ENCODE data around the gene PRCD.
"Not testable (repeated sequence)": the region's sequence is repeated elsewhere in the genome, so short reads cannot be mapped to it uniquely, and the experiment has no call there.

Gene PRCD

GRCh38 chr17:76506408-76507345 is 33.2 kb upstream of the PRCD start:
- DNase-seq: peak; percentile 52

DNA sequence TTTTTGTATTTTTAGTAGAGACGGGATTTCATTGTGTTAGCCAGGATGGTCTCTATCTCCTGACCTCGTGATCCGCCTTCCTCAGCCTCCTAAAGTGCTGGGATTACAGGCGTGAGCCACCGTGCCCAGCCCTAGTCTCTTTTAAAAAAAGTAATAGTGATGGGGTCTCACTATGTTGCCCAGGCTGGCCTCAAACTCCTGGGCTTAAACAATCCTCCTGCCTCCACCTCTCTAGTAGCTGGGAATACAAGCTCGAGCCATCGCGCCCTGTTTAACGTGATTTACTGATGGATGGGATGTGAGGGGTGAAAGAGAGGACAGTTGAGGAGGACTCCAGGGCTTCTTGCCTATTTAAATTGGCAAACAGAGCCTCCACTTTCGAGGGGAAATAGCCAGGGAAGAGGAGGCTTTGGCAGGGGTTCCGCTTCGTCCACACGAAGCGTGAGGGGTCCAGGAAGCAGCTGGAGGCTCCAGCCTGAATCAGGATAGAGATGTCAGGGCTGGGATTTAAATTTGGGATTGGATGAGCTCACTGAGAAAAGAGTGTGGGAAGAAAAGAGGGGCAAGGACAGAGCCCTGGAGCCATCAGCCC is 31.3 kb upstream of the PRCD start:
- DNase-seq: not testable (repeated sequence)

DNA sequence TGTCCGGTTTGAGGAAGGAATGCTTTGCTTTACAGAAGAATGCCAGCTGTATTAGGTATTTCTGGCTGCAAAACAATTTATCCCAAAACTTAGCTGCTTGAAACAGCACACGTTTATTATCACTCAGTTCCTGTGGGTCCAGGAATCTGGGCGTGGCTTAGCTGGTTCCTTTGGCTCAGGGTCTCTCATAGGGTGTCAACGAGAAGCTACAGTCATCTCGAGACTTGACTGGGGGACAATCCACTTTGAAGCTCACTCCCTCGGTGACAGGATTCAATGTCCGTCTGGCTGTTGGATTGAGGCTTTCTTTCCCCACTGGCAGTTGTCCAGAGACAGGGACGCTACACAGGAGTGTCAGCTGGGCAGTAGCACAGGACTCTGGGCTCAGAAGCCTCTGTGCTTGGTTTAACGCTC is 29.0 kb upstream of the PRCD start:
- DNase-seq: no peak

DNA sequence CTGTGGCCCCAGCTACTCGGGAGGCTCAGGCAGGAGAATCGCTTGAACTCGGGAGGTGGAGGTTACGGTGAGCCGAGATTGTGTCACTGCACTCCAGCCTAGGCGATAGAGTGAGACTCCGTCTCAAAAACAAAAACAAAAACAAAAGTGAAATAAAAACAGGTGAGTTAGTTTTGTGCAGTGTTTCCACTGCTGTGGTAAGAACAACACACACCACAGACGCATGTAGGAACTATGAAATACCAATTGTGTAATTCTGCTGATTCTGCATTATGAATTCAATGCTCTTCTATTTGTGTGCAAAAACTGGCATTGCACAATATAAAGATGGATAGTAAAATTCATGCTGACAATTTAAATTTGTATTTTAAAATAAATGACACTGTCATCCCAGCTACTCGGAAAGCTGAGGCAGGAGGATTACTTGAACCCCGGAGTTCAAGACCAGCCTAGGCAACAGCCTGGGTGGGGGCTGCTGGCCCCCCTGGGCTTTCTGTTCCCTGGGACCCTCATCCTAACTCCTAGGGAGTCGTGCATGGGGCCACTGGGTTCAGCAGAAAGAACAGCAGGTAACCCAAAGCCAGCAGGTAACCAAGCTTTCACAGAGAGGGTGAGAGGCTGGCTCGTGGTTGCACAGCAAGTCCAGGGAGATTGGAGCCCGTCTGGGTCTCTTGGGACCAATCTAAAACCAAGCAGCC is 28.0 kb upstream of the PRCD start:
- DNase-seq: no peak

DNA sequence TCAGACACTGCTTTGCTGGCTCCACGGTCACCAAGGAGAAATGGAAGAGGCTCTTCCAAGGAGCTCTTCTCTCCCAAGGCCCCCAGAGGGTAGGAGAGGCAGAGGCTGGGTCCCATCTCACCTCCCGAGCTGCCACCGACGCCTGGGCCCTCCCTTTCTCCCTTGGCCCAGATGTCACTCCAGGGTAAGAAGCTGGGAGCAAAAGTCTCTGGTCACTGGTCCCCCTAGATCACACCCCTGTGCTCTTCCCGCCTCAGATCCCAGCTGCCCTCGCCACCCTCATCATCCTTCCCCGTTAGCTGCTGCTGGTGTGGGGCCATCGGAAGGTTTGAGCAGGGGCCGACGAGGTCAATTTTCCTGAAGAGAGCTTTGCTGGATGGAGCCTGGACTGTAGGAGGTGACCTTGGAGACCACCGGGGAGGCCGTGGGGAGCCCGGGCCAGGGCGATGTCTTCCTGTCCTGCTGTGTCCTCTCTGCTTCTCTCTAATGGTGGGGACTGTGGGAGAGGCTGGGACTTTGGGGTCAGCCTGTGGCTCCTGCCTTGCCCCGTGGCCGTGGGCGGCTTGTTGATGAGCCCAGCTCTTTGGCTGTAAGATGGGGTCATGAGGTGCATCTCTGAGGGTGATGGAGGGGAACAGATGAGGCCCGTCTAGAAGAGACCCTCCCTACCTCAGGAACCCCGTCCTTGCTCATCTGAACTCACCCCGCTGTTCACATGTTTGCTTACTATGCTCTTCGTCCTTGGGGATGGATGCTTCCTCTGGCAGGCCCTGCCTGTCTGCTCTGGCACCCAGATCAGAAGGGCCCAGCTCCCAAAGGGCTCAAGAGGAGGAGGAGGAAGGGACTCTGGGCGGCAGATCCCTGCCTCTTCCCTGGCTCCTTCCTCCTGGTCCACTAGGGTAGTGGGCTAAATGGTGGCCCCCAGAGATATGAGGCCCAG is 27.2 kb upstream of the PRCD start:
- DNase-seq: no peak

- no peak for DNase-seq
Measured at GRCh38 chr17:76513306-76513692, 26.5 kb upstream of the PRCD start.

GRCh38 chr17:76514355-76514754 is 25.5 kb upstream of the PRCD start:
- not testable (repeated sequence) for DNase-seq

- DNase-seq: no peak
Measured at GRCh38 chr17:76515274-76515949, 24.4 kb upstream of the PRCD start.

GRCh38 chr17:76517638-76518038 is 22.2 kb upstream of the PRCD start:
- DNase-seq: no peak

DNA sequence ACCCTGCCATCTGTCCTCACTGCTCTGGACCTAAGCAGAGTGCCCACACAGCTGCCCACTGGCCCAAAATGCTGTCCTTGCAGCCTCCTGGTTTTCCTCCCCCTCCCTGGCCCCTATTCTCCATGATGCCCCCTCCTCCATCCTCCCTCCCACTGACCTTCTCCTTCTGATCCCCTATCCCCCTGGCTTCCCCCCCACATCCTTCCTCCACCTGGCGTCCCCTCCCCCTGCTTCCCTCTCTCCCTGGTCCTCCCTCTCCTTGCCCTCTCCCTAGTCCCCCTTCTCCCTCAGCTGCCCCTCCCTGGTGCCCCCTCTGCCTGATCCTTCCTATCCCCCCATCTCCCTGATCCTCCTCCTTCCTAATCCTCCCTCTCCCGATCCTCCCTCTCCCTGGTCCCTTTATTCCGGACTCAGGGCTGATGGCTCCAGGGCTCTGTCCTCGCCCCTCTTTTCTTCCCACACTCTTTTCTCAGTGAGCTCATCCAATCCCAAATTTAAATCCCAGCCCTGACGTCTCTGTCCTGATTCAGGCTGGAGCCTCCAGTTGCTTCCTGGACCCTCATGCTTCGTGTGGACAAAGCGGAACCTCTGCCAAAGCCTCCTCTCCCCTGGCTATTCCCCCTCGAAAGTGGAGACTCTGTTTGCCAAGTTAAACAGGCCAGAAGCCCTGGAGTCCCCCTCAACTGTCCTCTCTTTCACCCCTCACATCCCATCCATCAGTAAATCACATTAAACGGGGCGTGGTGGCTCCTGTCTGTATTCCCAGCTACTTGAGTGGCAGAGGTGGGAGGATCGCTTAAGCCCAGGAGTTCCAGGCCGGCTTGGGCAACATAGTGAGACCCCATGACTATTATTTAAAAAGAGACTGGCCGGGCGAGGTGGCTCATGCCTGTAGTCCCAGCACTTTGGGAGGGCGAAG is 20.5 kb upstream of the PRCD start:
- no peak for DNase-seq

- no peak for DNase-seq
Measured at GRCh38 chr17:76521262-76521661, 18.6 kb upstream of the PRCD start.

GRCh38 chr17:76521683-76522082 is 18.2 kb upstream of the PRCD start:
- DNase-seq: not testable (repeated sequence)

DNA sequence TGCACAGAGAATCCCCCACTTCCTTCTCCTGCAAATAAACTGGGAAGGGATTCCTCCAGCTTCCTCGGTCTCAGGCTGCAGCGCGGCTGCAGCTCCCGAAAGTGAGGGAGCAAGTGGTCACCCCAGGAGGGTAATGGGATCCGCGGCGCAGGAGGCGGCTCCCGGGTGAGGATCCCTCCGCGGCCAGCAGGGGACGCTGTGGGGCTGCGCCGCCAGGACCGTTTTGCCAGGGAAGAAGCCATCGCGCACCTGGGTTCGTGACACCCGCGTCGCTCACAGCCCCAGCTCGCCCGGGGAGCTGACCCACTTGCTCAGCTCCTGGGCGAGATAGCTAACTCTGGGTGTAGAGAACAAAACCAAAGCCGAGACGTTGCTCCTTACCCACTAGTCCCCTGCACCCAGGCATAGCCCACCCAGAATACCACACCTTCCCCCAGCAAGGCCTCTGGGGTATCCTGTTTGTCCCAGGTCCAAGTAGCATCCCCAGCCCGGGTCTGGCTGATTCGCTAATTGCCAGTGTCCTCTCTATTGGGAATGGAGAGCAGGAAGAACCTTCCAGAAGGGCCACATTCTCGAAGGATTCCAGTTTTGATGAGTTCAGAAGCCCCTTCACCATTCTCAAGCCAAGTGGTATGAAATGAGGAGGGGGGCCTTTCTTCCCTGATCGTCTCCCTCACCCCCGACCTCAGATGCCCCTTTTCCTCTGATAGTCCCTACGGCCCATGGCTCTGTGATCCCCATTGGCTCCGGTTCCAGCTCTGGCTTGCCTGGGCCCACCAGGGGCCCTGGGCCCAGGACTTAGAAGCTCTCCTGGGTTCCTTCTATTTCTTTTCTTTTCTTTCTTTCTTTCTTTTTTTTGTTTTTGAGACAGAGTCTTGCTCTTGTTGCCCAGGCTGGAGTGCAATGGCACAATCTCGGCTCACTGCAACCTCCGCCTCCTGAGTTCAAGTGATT is 16.5 kb upstream of the PRCD start:
- no peak for DNase-seq

GRCh38 chr17:76524598-76525512 is 15.0 kb upstream of the PRCD start:
- DNase-seq: no peak

DNA sequence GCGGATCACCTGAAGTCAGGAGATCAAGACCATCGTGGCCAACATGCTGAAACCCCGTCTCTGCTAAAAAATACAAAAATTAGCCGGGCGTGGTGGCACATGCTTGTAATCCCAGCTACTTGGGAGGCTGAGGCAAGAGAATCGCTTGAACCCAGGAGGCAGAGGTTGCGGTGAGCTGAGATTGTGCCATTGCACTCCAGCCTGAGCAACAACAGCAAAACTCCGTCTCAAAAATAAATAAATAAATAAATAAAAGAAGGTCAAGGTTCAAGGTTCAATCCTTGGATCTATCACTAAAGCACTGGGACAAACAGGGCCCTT is 14.4 kb upstream of the PRCD start:
- not testable (repeated sequence) for DNase-seq

DNA sequence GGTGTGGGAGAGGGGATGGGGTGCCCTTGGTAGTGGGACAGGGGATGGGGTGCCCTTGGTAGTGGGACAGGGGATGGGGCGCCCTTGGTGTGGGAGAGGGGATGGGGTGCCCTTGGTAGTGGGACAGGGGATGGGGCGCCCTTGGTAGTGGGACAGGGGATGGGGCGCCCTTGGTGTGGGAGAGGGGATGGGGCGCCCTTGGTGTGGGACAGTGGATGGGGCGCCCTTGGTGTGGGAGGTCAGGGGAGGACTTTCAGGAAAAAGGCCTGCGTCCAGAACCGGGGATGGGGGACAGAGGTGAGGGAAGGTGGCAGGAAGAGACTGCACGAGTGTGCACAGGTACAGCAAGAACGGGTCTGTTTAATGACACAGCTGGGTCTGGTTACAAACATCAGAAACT is 12.8 kb upstream of the PRCD start:
- not testable (repeated sequence) for DNase-seq

DNA sequence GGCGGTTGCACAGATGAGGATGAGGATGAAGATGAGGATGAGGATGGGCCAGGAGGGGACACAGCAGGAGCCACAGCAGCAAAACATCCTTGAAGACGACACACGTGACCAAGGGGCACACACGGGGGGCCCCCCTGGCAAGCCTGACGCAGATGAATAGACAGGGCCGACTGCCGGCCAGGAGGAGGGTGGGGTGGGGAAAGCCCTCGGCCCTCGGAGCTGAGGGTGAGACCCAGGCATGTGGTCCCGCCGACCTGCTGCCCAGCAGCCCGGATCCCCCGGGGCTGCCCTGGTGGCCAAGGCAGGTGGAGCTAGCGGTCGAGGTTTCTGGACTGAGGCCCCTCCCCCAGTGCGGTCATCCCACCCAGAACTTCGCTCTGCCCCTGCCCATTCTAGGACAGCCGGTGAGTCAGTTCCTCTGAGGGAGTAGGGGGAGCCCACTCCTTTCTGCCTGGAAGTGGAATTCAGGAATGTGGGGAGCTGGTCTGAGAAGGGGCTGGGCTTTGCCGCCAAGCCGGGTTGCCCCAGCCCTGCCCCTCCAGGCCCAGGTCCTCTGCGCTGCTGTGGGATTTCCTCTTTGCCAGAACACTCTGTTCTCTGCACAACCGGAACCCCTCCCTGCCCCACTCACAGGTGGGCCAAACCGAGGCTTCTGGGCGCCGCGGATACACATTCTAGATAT is 12.3 kb upstream of the PRCD start:
- DNase-seq: no peak

DNA sequence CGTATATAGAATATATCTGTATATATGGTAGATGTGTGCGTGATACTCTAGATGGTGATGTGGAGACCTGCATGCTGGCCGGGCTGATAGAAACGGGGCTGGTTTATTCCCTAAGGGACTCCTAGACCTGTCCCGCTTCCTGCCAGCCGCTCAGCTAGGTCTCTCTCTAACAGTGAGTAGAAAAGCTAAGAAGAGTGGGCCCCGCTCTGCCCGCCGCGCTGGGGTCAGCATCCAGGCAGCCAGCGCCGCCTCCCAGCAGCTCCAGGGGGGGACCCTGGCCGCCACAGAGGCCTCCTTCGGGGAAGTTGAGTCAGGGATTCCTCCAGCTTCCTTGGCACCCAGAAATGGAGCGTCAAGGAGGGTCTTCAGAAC is 11.7 kb upstream of the PRCD start:
- DNase-seq: no peak

Measured in SHP77 treated with DMSO at 0.1 percent for 48 hours (cell line).